ENCODE results near the gene IL12RB1.

- no peak for TF ChIP-seq JUN (IDR thresholded peaks at IDR 0.05)
- TF ChIP-seq, protein P1, sequence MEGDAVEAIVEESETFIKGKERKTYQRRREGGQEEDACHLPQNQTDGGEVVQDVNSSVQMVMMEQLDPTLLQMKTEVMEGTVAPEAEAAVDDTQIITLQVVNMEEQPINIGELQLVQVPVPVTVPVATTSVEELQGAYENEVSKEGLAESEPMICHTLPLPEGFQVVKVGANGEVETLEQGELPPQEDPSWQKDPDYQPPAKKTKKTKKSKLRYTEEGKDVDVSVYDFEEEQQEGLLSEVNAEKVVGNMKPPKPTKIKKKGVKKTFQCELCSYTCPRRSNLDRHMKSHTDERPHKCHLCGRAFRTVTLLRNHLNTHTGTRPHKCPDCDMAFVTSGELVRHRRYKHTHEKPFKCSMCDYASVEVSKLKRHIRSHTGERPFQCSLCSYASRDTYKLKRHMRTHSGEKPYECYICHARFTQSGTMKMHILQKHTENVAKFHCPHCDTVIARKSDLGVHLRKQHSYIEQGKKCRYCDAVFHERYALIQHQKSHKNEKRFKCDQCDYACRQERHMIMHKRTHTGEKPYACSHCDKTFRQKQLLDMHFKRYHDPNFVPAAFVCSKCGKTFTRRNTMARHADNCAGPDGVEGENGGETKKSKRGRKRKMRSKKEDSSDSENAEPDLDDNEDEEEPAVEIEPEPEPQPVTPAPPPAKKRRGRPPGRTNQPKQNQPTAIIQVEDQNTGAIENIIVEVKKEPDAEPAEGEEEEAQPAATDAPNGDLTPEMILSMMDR (IDR thresholded peaks at IDR 0.05), result no peak
Measured at GRCh38 chr19:18131841-18132596, 45.3 kb upstream of the IL12RB1 start.

Data from A549 (cell line).